Natural killer cell (primary cell): ENCODE results near the gene TIPIN. TPM values are rescaled to one million over a fixed set of nuclear protein-coding genes. Genes with fewer than 3 reads are reported as not detected.
"Not testable (repeated sequence)": the region's sequence is repeated elsewhere in the genome, so short reads cannot be mapped to it uniquely, and the experiment has no call there.

Experiments used
- ATAC-seq, 3 donors: fragments of 150-1000 bp in 2 of 3; fragments of 200-7000 bp in 1 of 3; cut with Tn5 transposase; 1 replicate in 1 of 3; 2 replicates in 2 of 3; pipeline ENCODE4 v1.10.0; 2021; ENCODE audit warnings: mild to moderate bottlenecking in 2 of 3, moderate library complexity in 2 of 3
- DNase-seq, 2 donors: peaks; one replicate each; pipeline versions ENCODE4 v3.0.0 to v3.0.0-alpha.2; 2013 to 2021; ENCODE audit warnings: mixed read lengths in 1 of 2
- H3K27ac ChIP-seq: one replicate; pipeline ENCODE4 v1.5.1; 2013; ENCODE audit warnings: mild to moderate bottlenecking, low read length
- H3K27me3 ChIP-seq: one replicate; pipeline ENCODE4 v1.6.1; 2013; ENCODE audit warnings: low read length; ENCODE audit not compliant: control insufficient read depth, insufficient read depth
- H3K36me3 ChIP-seq: one replicate; pipeline ENCODE4 v1.6.1; 2013; ENCODE audit warnings: low read length; ENCODE audit not compliant: control insufficient read depth, insufficient read depth
- H3K4me1 ChIP-seq: one replicate; pipeline ENCODE4 v1.6.1; 2013; ENCODE audit warnings: low read length; ENCODE audit not compliant: control insufficient read depth, insufficient read depth
- H3K4me3 ChIP-seq: one replicate; pipeline ENCODE4 v1.5.1; 2013; ENCODE audit warnings: low read length
- H3K9me3 ChIP-seq: one replicate; pipeline ENCODE4 v1.6.1; 2013; ENCODE audit warnings: low read length; ENCODE audit not compliant: control insufficient read depth, insufficient read depth
- H3K27ac Mint-ChIP-seq, 2 donors: one replicate each; pipeline ENCODE4 v1.8.0; 2022; ENCODE audit warnings: mild to moderate bottlenecking in 2 of 2, mixed read lengths in 2 of 2, moderate library complexity in 1 of 2
- H3K27me3 Mint-ChIP-seq, 2 donors: one replicate each; pipeline ENCODE4 v1.8.0; 2022; ENCODE audit warnings: low read depth in 2 of 2, mixed read lengths in 2 of 2
- H3K36me3 Mint-ChIP-seq: one replicate; pipeline ENCODE4 v1.8.0; 2022; ENCODE audit warnings: mixed read lengths
- H3K4me1 Mint-ChIP-seq, 2 donors: one replicate each; pipeline ENCODE4 v1.8.0; 2022; ENCODE audit warnings: mixed read lengths in 2 of 2
- H3K4me3 Mint-ChIP-seq: one replicate; pipeline ENCODE4 v1.8.0; 2022; ENCODE audit warnings: mild to moderate bottlenecking, moderate library complexity, mixed read lengths
- H3K9me3 Mint-ChIP-seq, 2 donors: one replicate each; pipeline ENCODE4 v1.8.0; 2022; ENCODE audit warnings: mixed read lengths in 2 of 2
- CTCF ChIP-seq: fragments of 200-600 bp; IDR thresholded peaks from one replicate; pipeline ENCODE4 v1.8.0; 2022; ENCODE audit warnings: antibody characterized with exemption
- WGBS: methylation state at CpG from one replicate; pipeline ENCODE4 v1.1.7; 2013; ENCODE audit warnings: missing lambda C conversion rate; ENCODE audit not compliant: insufficient coverage; 5-methylcytosine and 5-hydroxymethylcytosine counted together
- intact Hi-C: fragments of 100-400 bp; cut with micrococcal nuclease; formaldehyde crosslinking; loops from one replicate; pipeline ENCODE4 v1.14.2; 2022
- total RNA-seq, 4 donors: library from RNA; stranded (reverse); fragments of 120-200 nt in 1 of 4; gene quantifications; one replicate each; pipeline versions ENCODE4 v1.2.3 to v1.2.4, GENCODE V29; 2013 to 2022

TIPIN gene
- total RNA-seq, 3 donors from 2014 or later (not counting 1 experiment from before 2014, with no cell fraction given) = 2.6 to 5.5 (median 5.3) TPM

- Mint-ChIP-seq H3K4me1 (peaks cover 7 to 8% of the 10 kb centered on the region in 2 donors), H3K9me3 (no peaks in the 10 kb centered on the region), H3K4me3 (no peak overlapping the region), H3K36me3 (no peaks in the 10 kb centered on the region), H3K27ac (no peak overlapping the region), H3K27me3 (no peaks in the 10 kb centered on the region)
- no peak for TF ChIP-seq CTCF
- intact Hi-C loops = no loop called here
- Histone ChIP-seq H3K36me3 (no peaks in the 10 kb centered on the region), H3K4me1 (peaks cover 7% of the 10 kb centered on the region), H3K4me3 (no peak overlapping the region), H3K27me3 (no peaks in the 10 kb centered on the region), H3K9me3 (no peaks in the 10 kb centered on the region), H3K27ac (no peak overlapping the region)
- WGBS = 94% methylated on average over 2 of the region's 3 CpGs
- no peak for DNase-seq
- ATAC-seq = no peak
Measured at GRCh38 chr15:66364944-66365528, 8.6 kb upstream of the TIPIN start.

- Histone ChIP-seq H3K4me1 (no peaks in the 10 kb centered on the region), H3K4me3 (no peak overlapping the region), H3K9me3 (no peaks in the 10 kb centered on the region), H3K27ac (no peak overlapping the region), H3K27me3 (no peaks in the 10 kb centered on the region), H3K36me3 (no peaks in the 10 kb centered on the region)
- H3K4me1 Mint-ChIP-seq = no peaks in the 10 kb centered on the region
- intact Hi-C loops = no loop called here
- H3K9me3 Mint-ChIP-seq = no peaks in the 10 kb centered on the region
- ATAC-seq (no peak), DNase-seq (no peak)
- no peak for TF ChIP-seq CTCF
- no peaks in the 10 kb centered on the region for H3K36me3 Mint-ChIP-seq
- no peak overlapping the region for H3K27ac Mint-ChIP-seq
- H3K27me3 Mint-ChIP-seq = no peaks in the 10 kb centered on the region
- no peak overlapping the region for H3K4me3 Mint-ChIP-seq
- 96% methylated on average over 1 of the region's 1 CpG for WGBS
Measured at GRCh38 chr15:66362776-66363175, 6.3 kb upstream of the TIPIN start.

- H3K27ac Mint-ChIP-seq, H3K27me3 Mint-ChIP-seq, ATAC-seq, intact Hi-C loops, H3K9me3 ChIP-seq, H3K27me3 ChIP-seq, H3K27ac ChIP-seq, H3K36me3 ChIP-seq, H3K4me3 ChIP-seq, H3K4me3 Mint-ChIP-seq, H3K4me1 Mint-ChIP-seq, H3K9me3 Mint-ChIP-seq, DNase-seq, H3K4me1 ChIP-seq, H3K36me3 Mint-ChIP-seq: not testable (repeated sequence)
- WGBS = 95% methylated on average over 12 of the region's 15 CpGs
Measured at GRCh38 chr15:66361745-66362460, 5.4 kb upstream of the TIPIN start.

- H3K27ac ChIP-seq = no peak overlapping the region
- no peak overlapping the region for H3K27ac Mint-ChIP-seq
- no peaks in the 10 kb centered on the region for H3K9me3 Mint-ChIP-seq
- no peaks in the 10 kb centered on the region for H3K9me3 ChIP-seq
- H3K4me3 Mint-ChIP-seq = no peak overlapping the region
- no peak overlapping the region for H3K4me3 ChIP-seq
- no peaks in the 10 kb centered on the region for H3K27me3 Mint-ChIP-seq
- 89% methylated on average over 7 of the region's 7 CpGs for WGBS
- no peak for DNase-seq
- H3K36me3 Mint-ChIP-seq = no peaks in the 10 kb centered on the region
- intact Hi-C loops = no loop called here
- ATAC-seq = no peak
- no peaks in the 10 kb centered on the region for H3K36me3 ChIP-seq
- H3K4me1 ChIP-seq = peaks cover 14% of the 10 kb centered on the region
- no peak for TF ChIP-seq CTCF
- no peaks in the 10 kb centered on the region for H3K27me3 ChIP-seq
- H3K4me1 Mint-ChIP-seq = peaks cover 14 to 15% of the 10 kb centered on the region in 2 donors
Measured at GRCh38 chr15:66359740-66360139, 3.3 kb upstream of the TIPIN start.
